Naive thymus-derived CD4-positive, alpha-beta T cell (primary cell): ENCODE measurements around the gene SMIM45.

Experiments used
- ATAC-seq: fragments of 150-1000 bp; cut with Tn5 transposase; 2 replicates; pipeline ENCODE4 v1.10.0; 2021; ENCODE audit warnings: mild to moderate bottlenecking, moderate library complexity
- CTCF ChIA-PET: fragments of 350-600 bp; sonication (Branson Sonifier 250); formaldehyde crosslinking; loops from one replicate; lab custom pipeline; 2021; ENCODE audit warnings: antibody characterized with exemption; lab: Charles Lee
- POLR2A ChIA-PET: fragments of 350-600 bp; sonication (Branson Sonifier 250); formaldehyde crosslinking; loops from one replicate; lab custom pipeline; 2021; ENCODE audit warnings: antibody characterized with exemption, inconsistent platforms; lab: Charles Lee
- DNase-seq, 9 donors: peaks; one replicate each; pipeline versions ENCODE4 v3.0.0 to v3.0.0-alpha.2; 2020 to 2022; ENCODE audit warnings: mixed read lengths in 1 of 9
- H3K27ac ChIP-seq: one replicate; pipeline ENCODE4 v1.7.0; 2013; ENCODE audit warnings: mild to moderate bottlenecking, low read depth, low read length, moderate library complexity
- H3K27me3 ChIP-seq, 2 donors: one replicate each; pipeline ENCODE4 v1.7.0; 2013; ENCODE audit warnings: low read length in 2 of 2, mild to moderate bottlenecking in 2 of 2, moderate library complexity in 2 of 2; ENCODE audit not compliant: control insufficient read depth in 2 of 2, insufficient read depth in 2 of 2
- H3K36me3 ChIP-seq, 3 experiments: 1 replicate in 2 of 3; 2 replicates in 1 of 3; pipeline ENCODE4 v1.7.0; 2013; ENCODE audit warnings: low read length in 3 of 3, mild to moderate bottlenecking in 3 of 3, moderate library complexity in 1 of 3; ENCODE audit not compliant: insufficient read depth in 3 of 3, control insufficient read depth in 2 of 3
- H3K4me1 ChIP-seq, 2 donors: one replicate each; pipeline ENCODE4 v1.7.0; 2013; ENCODE audit warnings: low read length in 2 of 2, mild to moderate bottlenecking in 2 of 2, moderate library complexity in 1 of 2; ENCODE audit not compliant: control insufficient read depth in 2 of 2, insufficient read depth in 2 of 2
- H3K4me3 ChIP-seq: 2 replicates; pipeline ENCODE4 v1.7.0; 2013; ENCODE audit warnings: mild to moderate bottlenecking, low read length
- H3K9me3 ChIP-seq, 3 experiments: 1 replicate in 2 of 3; 2 replicates in 1 of 3; pipeline ENCODE4 v1.7.0; 2013; ENCODE audit warnings: low read length in 3 of 3; ENCODE audit not compliant: control insufficient read depth in 2 of 3
- H3K27ac Mint-ChIP-seq, 9 donors: one replicate each; pipeline ENCODE4 v1.8.0; 2020 to 2022; ENCODE audit warnings: mixed read lengths in 9 of 9, mild to moderate bottlenecking in 8 of 9, moderate library complexity in 5 of 9, inconsistent platforms in 2 of 9
- H3K27me3 Mint-ChIP-seq, 5 donors: one replicate each; pipeline ENCODE4 v1.8.0; 2021 to 2022; ENCODE audit warnings: mixed read lengths in 5 of 5, mild to moderate bottlenecking in 1 of 5
- H3K36me3 Mint-ChIP-seq, 5 donors: one replicate each; pipeline ENCODE4 v1.8.0; 2020 to 2022; ENCODE audit warnings: mixed read lengths in 5 of 5, mild to moderate bottlenecking in 3 of 5, inconsistent platforms in 1 of 5
- H3K4me1 Mint-ChIP-seq, 7 donors: one replicate each; pipeline ENCODE4 v1.8.0; 2020 to 2022; ENCODE audit warnings: mixed read lengths in 7 of 7, mild to moderate bottlenecking in 3 of 7, inconsistent platforms in 1 of 7
- H3K4me3 Mint-ChIP-seq, 10 donors: one replicate each; pipeline ENCODE4 v1.8.0; 2020 to 2022; ENCODE audit warnings: mild to moderate bottlenecking in 10 of 10, mixed read lengths in 10 of 10, moderate library complexity in 6 of 10, inconsistent platforms in 2 of 10
- H3K9me3 Mint-ChIP-seq, 11 donors: one replicate each; pipeline ENCODE4 v1.8.0; 2020 to 2022; ENCODE audit warnings: mixed read lengths in 11 of 11, mild to moderate bottlenecking in 4 of 11, inconsistent platforms in 1 of 11, moderate library complexity in 1 of 11
- intact Hi-C, 2 donors: fragments of 100-400 bp; cut with micrococcal nuclease; formaldehyde crosslinking; loops; one replicate each; pipeline ENCODE4 v1.15.1; 2023

SMIM45 gene

DNA sequence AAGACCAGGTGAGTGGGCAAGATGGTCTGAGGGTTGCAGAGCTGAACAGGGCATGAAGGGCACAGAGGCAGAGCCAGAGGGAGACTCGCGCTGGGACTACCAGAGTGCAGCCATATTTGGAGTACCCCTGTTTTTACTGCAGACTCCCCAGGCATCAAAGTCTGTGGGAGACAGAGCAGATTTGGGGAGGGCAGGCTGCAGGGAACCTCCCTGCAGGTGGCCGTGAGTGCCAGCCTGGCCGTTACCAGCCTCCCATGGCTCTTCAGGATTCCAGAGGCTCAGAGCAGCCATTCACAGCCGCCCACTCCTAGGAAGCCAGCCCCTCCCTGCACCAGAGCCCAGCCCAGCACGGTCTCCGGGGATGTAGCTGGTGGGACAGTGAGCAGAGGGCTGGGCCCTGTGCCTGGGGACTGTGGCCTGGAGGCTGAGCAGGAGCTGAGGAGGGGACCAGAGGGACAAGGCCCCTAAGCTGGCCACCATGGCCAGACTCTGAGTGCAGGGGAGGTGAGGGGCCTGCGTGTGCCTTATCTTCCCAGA, 17.2 kb downstream of the SMIM45 start, which contains the start of gene SEPTIN3:
Gene SEPTIN3, plus strand, starts transcription at position 334 of the 537 bp plus-strand sequence. CDS start 2,050 bp downstream, outside the sequence.
- ATAC-seq: no peak

DNA sequence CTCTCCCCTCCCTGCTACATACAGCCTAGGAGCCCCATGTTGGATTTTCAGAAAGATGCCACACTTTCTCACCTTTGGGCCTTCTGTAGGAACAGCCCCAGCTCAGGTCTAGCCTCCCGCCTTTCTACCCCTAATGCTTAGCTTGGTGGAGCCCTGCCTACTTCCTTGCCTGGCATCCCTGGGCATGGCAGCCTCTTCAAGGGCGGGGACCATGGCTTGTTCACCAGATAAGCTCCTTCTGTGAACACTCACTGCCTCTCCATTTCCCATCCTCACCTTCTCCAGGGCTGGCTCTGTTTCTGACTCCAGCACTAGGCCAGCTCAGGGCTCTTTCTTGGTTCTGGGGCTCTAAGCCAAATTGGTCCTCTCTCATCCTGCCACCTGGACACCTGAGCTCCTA, 18.7 kb downstream of the SMIM45 start:
- ChIA-PET POLR2A (interaction anchor here (1.1 kb wide), 1 partner anchor 11 kb away, joined by 3 read pairs; no protein-coding TSS in a partner anchor), CTCF (interaction anchor here (0.6 to 1.0 kb wide), 2 partner anchors 467 to 1150 kb away, joined by 3 read pairs; no protein-coding TSS in a partner anchor)
- no peak for DNase-seq
- Mint-ChIP-seq H3K27ac (no peak overlapping the region), H3K27me3 (peaks cover 8 to 29% (median 21%) of the 10 kb centered on the region in 5 donors), H3K36me3 (no peaks in the 10 kb centered on the region), H3K9me3 (peaks cover 0 to 2% (median 0%) of the 10 kb centered on the region in 11 donors), H3K4me1 (peaks cover 0 to 12% (median 0%) of the 10 kb centered on the region in 7 donors), H3K4me3 (no peak overlapping the region)
- H3K9me3 ChIP-seq: no peaks in the 10 kb centered on the region
- no peak overlapping the region for H3K27ac ChIP-seq
- no peak overlapping the region for H3K4me3 ChIP-seq
- no peak for ATAC-seq
- H3K27me3 ChIP-seq: no peaks in the 10 kb centered on the region
- H3K4me1 ChIP-seq: no peaks in the 10 kb centered on the region
- intact Hi-C loops: no loop called here
- no peaks in the 10 kb centered on the region for H3K36me3 ChIP-seq

More for the DNA sequence above, 17.2 kb downstream of the SMIM45 start, which contains the start of gene SEPTIN3:
- H3K27ac ChIP-seq: no peak within 1 kb of the TSS
- peak within 1 kb of the TSS in 1 of 9 donors; percentile 84 for H3K27ac Mint-ChIP-seq
- H3K4me1 ChIP-seq: no peaks in the 10 kb centered on the region
- ChIA-PET CTCF (interaction anchor here (0.6 to 1.5 kb wide), 2 partner anchors 269 to 504 kb away, joined by 3 to 5 read pairs; no protein-coding TSS in a partner anchor), POLR2A (no interaction called here)
- no peaks in the 10 kb centered on the region for H3K9me3 ChIP-seq
- no peak within 1 kb of the TSS for H3K4me3 Mint-ChIP-seq
- H3K4me3 ChIP-seq: no peak within 1 kb of the TSS
- no peak for DNase-seq
- H3K36me3 Mint-ChIP-seq: no peaks in the 10 kb centered on the region
- peaks cover 0 to 2% (median 0%) of the 10 kb centered on the region in 11 donors for H3K9me3 Mint-ChIP-seq
- peaks cover 4 to 25% (median 11%) of the 10 kb centered on the region in 5 donors for H3K27me3 Mint-ChIP-seq
- intact Hi-C loops: loop anchor here in 1 of 2 donors (5.0 kb wide), 1 partner anchor 103 kb away; the partner anchor contains the start of genes NAGA and PHETA2
- no peaks in the 10 kb centered on the region for H3K36me3 ChIP-seq
- H3K27me3 ChIP-seq: no peaks in the 10 kb centered on the region
- peaks cover 0 to 9% (median 0%) of the 10 kb centered on the region in 7 donors for H3K4me1 Mint-ChIP-seq

DNA sequence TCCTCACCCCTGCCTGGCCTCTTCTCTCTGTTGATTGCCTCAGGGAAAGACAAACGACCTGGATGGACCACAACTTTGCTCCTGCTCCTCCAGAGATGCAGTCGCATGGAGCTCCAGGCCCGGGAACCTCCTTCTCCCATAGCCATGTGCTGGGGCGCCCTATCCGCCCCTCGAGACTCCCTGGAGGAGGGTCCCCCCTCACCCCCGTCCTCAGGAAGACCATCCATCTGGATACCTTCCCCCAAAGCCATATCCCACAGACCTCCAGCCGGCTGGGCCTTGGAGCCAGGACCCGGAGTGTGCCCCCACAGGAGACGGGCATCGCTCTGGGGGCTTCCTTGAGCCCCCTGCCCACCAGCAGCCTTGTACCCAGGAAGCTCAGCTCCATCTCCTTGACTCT, 19.5 kb downstream of the SMIM45 start:
- ATAC-seq: no peak
- no peak overlapping the region for H3K27ac ChIP-seq
- H3K9me3 ChIP-seq: no peaks in the 10 kb centered on the region
- H3K4me1 ChIP-seq: peaks cover 0 to 3% of the 10 kb centered on the region in 2 donors
- no peak overlapping the region for H3K27ac Mint-ChIP-seq
- ChIA-PET POLR2A (no interaction called here), CTCF (interaction anchor here (0.6 to 0.7 kb wide), 2 partner anchors 15 to 1151 kb away, joined by 3 to 4 read pairs; no protein-coding TSS in a partner anchor)
- intact Hi-C loops: no loop called here
- peaks cover 0 to 16% (median 6%) of the 10 kb centered on the region in 7 donors for H3K4me1 Mint-ChIP-seq
- no peaks in the 10 kb centered on the region for H3K36me3 Mint-ChIP-seq
- H3K27me3 Mint-ChIP-seq: peaks cover 15 to 37% (median 28%) of the 10 kb centered on the region in 5 donors
- DNase-seq: no peak
- no peak overlapping the region for H3K4me3 Mint-ChIP-seq
- H3K9me3 Mint-ChIP-seq: peaks cover 0 to 2% (median 0%) of the 10 kb centered on the region in 11 donors
- H3K36me3 ChIP-seq: no peaks in the 10 kb centered on the region
- H3K27me3 ChIP-seq: no peaks in the 10 kb centered on the region
- H3K4me3 ChIP-seq: no peak overlapping the region

DNA sequence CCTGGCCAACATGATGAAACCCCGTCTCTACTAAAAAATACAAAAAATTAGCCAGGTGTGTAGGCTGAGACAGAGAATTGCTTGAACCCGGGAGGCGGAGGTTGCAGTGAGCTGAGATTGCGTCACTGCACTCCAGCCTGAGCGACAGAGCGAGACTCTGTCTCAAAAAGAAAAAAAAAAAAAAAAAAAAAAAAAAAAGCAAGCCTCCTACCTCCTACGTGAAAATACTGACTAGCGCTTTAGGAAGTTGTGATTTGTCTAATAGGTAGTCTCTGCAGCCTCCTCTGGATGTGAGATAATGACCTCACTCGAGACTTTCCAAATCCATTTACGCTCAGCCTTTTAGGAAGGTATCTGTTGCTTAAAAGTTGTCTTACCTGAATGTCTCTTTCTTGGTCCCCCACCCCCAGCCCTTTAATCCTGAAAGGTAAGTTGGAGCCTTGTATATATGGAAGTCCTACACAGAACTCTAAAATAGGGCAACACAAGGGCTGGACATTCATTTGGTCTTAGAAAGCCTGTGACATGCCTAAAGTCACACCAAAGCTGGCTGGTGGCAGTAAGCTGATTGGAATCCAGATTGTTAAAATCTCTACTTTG, 22.8 kb downstream of the SMIM45 start:
- H3K9me3 ChIP-seq: no peaks in the 10 kb centered on the region
- H3K36me3 ChIP-seq: no peaks in the 10 kb centered on the region
- H3K9me3 Mint-ChIP-seq: peaks cover 0 to 2% (median 0%) of the 10 kb centered on the region in 11 donors
- H3K4me1 ChIP-seq: peaks cover 0 to 3% of the 10 kb centered on the region in 2 donors
- no peak overlapping the region for H3K27ac ChIP-seq
- ChIA-PET POLR2A (interaction anchor here (0.8 kb wide), 1 partner anchor 104 kb away, joined by 4 read pairs; the partner anchor contains the start of gene SMDT1), CTCF (no interaction called here)
- ATAC-seq: no peak
- intact Hi-C loops: no loop called here
- H3K4me3 Mint-ChIP-seq: peak overlapping the region in 2 of 10 donors; percentile 76 to 78
- H3K4me1 Mint-ChIP-seq: peaks cover 3 to 14% (median 5%) of the 10 kb centered on the region in 7 donors
- DNase-seq: no peak
- no peaks in the 10 kb centered on the region for H3K27me3 ChIP-seq
- peaks cover 23 to 54% (median 41%) of the 10 kb centered on the region in 5 donors for H3K27me3 Mint-ChIP-seq
- H3K27ac Mint-ChIP-seq: no peak overlapping the region
- H3K36me3 Mint-ChIP-seq: no peaks in the 10 kb centered on the region
- H3K4me3 ChIP-seq: no peak overlapping the region

DNA sequence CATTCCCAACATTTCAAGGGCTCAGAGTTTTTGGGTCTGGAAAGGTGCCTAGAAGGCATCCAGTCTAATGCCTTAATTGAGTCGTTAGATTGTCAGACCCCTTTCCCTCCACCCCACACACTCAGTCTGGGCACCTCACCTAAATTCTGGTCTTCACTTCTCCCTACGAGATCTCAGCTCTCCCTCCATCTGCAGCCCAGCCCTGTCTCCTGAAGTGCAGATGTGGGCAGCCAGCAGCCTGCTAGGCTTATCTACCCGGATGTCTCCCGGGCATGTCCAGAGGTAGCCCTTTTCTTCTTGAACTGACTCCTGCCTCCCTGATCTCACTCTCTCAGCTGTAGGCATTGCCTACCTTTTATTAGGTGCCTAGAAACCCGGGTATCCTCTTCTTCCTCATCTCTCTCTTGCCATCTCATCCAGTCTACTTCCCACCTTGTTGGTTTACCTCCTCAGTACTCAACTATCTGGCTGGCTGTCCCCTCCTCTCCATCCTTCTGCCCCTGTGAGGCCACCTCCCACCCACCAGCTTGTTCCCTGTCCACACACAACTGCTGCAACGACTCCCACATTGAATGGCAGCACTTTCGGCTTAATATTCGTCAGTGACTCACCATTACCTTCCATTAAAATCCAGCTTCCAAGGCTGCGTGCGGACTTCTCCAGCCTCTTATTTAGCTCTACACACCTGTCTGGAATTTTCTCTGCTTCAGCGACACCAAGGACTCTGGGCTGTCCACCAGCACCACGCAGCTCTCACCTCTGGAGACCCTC, 23.5 kb downstream of the SMIM45 start:
- DNase-seq (no peak), ATAC-seq (no peak)
- Histone ChIP-seq H3K4me3 (no peak overlapping the region), H3K36me3 (no peaks in the 10 kb centered on the region), H3K27ac (no peak overlapping the region), H3K4me1 (peaks cover 0 to 3% of the 10 kb centered on the region in 2 donors), H3K27me3 (no peaks in the 10 kb centered on the region), H3K9me3 (no peaks in the 10 kb centered on the region)
- Mint-ChIP-seq H3K4me1 (peaks cover 1 to 14% (median 5%) of the 10 kb centered on the region in 7 donors), H3K9me3 (peaks cover 0 to 2% (median 0%) of the 10 kb centered on the region in 11 donors), H3K27me3 (peaks cover 23 to 54% (median 41%) of the 10 kb centered on the region in 5 donors), H3K27ac (no peak overlapping the region), H3K36me3 (no peaks in the 10 kb centered on the region), H3K4me3 (peak overlapping the region; percentile 57 to 81 (median 76))
- CTCF ChIA-PET: no interaction called here
- intact Hi-C loops: loop anchor here in 1 of 2 donors (2.0 kb wide), 1 partner anchor 23 kb away; the partner anchor contains the start of gene WBP2NL
- POLR2A ChIA-PET: interaction anchor here (0.8 kb wide), 1 partner anchor 104 kb away, joined by 4 read pairs; the partner anchor contains the start of gene SMDT1
